ENCODE results near the gene COMMD4. TPM values are rescaled to one million over a fixed set of nuclear protein-coding genes. Genes with fewer than 3 reads are reported as not detected.

The COMMD4 gene
- total and polyA plus RNA-seq, 10 of the 15 experiments (the other 5 are each of a cell fraction or from before 2014, with no cell fraction given): 14.5 to 118 (median 75.3) TPM

DNA sequence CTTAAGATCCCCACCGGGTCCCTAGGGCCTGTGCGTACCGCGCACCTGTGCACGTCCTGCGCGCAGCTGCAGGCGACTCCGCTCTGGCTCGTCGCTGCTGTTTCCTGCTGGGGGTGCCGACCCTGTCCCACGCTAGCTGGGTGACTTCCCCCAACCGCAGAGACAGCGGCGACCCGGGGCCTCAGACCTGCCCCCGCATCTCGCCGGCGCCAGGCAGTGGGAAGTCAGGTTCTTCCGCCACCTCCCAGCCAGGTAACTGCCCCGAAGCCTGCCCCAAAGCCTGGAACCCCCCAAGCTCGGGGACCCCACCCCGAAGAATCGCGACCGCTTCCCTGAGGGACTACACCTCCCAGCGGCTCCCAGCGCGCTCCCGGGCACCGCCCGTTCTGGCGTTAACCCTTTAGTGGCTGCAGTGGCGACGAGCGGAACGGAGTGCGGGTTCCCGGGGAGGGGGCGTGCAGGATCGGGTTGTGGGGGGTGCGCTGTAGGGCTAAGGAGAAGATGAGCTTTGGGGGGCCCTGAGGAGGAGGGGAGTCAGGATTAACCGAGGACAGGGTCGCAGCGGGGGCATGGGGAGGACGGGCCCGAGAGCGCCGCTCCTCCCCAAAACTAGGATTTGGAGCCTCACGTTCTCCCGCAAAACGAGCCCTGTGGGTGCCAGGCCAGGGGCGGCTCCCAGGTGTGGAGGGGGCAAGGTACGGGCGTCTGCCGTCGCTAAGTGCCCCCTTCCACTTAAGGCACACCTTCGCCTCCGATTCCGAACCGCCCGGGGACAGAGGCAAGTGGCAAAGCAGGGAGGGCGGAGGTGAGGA lies 11.6 kb downstream of the COMMD4 start (continued):
- TF ChIP-seq, protein P1, sequence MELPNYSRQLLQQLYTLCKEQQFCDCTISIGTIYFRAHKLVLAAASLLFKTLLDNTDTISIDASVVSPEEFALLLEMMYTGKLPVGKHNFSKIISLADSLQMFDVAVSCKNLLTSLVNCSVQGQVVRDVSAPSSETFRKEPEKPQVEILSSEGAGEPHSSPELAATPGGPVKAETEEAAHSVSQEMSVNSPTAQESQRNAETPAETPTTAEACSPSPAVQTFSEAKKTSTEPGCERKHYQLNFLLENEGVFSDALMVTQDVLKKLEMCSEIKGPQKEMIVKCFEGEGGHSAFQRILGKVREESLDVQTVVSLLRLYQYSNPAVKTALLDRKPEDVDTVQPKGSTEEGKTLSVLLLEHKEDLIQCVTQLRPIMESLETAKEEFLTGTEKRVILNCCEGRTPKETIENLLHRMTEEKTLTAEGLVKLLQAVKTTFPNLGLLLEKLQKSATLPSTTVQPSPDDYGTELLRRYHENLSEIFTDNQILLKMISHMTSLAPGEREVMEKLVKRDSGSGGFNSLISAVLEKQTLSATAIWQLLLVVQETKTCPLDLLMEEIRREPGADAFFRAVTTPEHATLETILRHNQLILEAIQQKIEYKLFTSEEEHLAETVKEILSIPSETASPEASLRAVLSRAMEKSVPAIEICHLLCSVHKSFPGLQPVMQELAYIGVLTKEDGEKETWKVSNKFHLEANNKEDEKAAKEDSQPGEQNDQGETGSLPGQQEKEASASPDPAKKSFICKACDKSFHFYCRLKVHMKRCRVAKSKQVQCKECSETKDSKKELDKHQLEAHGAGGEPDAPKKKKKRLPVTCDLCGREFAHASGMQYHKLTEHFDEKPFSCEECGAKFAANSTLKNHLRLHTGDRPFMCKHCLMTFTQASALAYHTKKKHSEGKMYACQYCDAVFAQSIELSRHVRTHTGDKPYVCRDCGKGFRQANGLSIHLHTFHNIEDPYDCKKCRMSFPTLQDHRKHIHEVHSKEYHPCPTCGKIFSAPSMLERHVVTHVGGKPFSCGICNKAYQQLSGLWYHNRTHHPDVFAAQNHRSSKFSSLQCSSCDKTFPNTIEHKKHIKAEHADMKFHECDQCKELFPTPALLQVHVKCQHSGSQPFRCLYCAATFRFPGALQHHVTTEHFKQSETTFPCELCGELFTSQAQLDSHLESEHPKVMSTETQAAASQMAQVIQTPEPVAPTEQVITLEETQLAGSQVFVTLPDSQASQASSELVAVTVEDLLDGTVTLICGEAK (IDR thresholded peaks at IDR 0.05; ENCODE audit: borderline replicate concordance): no peak
- TF ChIP-seq ZNF622 (IDR thresholded peaks at IDR 0.05) (no peak), PML (IDR thresholded peaks at IDR 0.05; ENCODE audit: low read length) (no peak)
- TF ChIP-seq, protein P2, sequence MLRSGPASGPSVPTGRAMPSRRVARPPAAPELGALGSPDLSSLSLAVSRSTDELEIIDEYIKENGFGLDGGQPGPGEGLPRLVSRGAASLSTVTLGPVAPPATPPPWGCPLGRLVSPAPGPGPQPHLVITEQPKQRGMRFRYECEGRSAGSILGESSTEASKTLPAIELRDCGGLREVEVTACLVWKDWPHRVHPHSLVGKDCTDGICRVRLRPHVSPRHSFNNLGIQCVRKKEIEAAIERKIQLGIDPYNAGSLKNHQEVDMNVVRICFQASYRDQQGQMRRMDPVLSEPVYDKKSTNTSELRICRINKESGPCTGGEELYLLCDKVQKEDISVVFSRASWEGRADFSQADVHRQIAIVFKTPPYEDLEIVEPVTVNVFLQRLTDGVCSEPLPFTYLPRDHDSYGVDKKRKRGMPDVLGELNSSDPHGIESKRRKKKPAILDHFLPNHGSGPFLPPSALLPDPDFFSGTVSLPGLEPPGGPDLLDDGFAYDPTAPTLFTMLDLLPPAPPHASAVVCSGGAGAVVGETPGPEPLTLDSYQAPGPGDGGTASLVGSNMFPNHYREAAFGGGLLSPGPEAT (IDR thresholded peaks at IDR 0.05; ENCODE audit: low read depth): no peak

DNA sequence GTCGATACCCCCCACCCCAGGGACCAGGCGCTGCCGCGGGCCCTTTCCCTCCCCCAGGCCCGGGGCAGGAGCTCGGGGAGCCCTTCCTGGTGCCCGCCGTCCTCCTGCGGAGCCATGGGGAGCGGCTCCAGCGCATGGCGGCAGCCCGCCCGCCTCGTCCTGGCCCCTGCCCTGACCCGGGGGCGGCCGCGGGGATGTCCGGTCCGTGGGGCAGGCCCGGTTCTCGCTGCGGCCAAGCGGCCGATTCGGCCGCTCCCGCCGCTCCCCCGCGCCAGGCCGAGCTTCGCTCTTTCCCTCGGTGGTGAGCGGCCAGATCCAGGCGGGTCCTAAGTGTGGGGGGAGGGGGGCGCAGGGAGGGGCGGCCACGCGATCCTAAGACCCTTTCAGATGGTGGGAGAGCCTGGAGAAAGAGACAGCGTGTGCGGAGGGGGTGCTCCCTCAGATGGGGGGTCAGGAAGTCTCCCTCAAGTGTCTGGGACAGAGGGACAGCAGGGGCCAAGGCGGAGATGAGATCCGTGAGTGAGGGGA lies 12.2 kb downstream of the COMMD4 start:
- Histone ChIP-seq H3K9me3 (replicated peaks; ENCODE audit: control insufficient read depth, insufficient read depth, low read length) (peaks cover 15% of the 10 kb centered on the region; the same call in 2 of the 3 replicates), H3K4me3 (peak overlapping the region; percentile 66; the same call in 1 of the 2 replicates), H3K27ac (ENCODE audit: control insufficient read depth, insufficient read depth) (no peak overlapping the region), H3K27me3 (replicated peaks in 1 of 2; ENCODE audit: control insufficient read depth in 2 of 2, insufficient read depth in 2 of 2, low read length in 1 of 2) (peaks cover 4 to 11% of the 10 kb centered on the region in 2 experiments), H3K9ac (ENCODE audit: control insufficient read depth, insufficient read depth, low read length) (no peak overlapping the region), H3K4me1 (ENCODE audit: control insufficient read depth, insufficient read depth, low read length) (peaks cover 23% of the 10 kb centered on the region), H3K79me2 (ENCODE audit: control insufficient read depth, insufficient read depth, low read length) (no peaks in the 10 kb centered on the region), H3K4me2 (ENCODE audit: control insufficient read depth, insufficient read depth) (peak overlapping the region; percentile 95), H3K36me3 (ENCODE audit: control insufficient read depth in 2 of 2, insufficient read depth in 2 of 2, low read length in 1 of 2) (no peaks in the 10 kb centered on the region), H2AFZ (ENCODE audit: control insufficient read depth, low read depth, low read length) (no peak overlapping the region), H4K20me1 (ENCODE audit: control insufficient read depth, insufficient read depth) (no peaks in the 10 kb centered on the region)
- BruUV-seq (replicated peaks): no TSS peak
- in situ Hi-C loops (cut with MboI): no loop called here
- ChIA-PET RAD21 (ENCODE audit: unreplicated experiment) (no interaction called here), POLR2A (no interaction called here), SMC1A (ENCODE audit: uncharacterized antibody, unreplicated experiment) (no interaction called here), CTCF (no interaction called here)
- no peak for ATAC-seq
- intact Hi-C loops (cut with micrococcal nuclease; ENCODE audit: unreplicated experiment): no loop called here
- no peak for TF ChIP-seq KDM1A (IDR thresholded peaks at IDR 0.05; ENCODE audit: borderline replicate concordance)
- TF ChIP-seq GATAD2B (conservative IDR thresholded peaks at IDR 0.05; ENCODE audit: low read depth): no peak
- TF ChIP-seq NFIC (IDR thresholded peaks at IDR 0.05; ENCODE audit: low read depth, low read length): no peak
- TF ChIP-seq ESRRA (IDR thresholded peaks at IDR 0.05; ENCODE audit: low read length): no peak
- TF ChIP-seq TCF3 (IDR thresholded peaks at IDR 0.05; ENCODE audit: borderline replicate concordance, insufficient read depth, low read depth, low read length): no peak
- peak; percentile 17 for TF ChIP-seq SUZ12 (IDR thresholded peaks at IDR 0.05; ENCODE audit: unreplicated experiment)
- TF ChIP-seq BACH1 (IDR thresholded peaks at IDR 0.05; ENCODE audit: borderline replicate concordance): 0 out of 2 replicates have a peak, but pooled peaks have one; percentile 26
- TF ChIP-seq, protein P3, sequence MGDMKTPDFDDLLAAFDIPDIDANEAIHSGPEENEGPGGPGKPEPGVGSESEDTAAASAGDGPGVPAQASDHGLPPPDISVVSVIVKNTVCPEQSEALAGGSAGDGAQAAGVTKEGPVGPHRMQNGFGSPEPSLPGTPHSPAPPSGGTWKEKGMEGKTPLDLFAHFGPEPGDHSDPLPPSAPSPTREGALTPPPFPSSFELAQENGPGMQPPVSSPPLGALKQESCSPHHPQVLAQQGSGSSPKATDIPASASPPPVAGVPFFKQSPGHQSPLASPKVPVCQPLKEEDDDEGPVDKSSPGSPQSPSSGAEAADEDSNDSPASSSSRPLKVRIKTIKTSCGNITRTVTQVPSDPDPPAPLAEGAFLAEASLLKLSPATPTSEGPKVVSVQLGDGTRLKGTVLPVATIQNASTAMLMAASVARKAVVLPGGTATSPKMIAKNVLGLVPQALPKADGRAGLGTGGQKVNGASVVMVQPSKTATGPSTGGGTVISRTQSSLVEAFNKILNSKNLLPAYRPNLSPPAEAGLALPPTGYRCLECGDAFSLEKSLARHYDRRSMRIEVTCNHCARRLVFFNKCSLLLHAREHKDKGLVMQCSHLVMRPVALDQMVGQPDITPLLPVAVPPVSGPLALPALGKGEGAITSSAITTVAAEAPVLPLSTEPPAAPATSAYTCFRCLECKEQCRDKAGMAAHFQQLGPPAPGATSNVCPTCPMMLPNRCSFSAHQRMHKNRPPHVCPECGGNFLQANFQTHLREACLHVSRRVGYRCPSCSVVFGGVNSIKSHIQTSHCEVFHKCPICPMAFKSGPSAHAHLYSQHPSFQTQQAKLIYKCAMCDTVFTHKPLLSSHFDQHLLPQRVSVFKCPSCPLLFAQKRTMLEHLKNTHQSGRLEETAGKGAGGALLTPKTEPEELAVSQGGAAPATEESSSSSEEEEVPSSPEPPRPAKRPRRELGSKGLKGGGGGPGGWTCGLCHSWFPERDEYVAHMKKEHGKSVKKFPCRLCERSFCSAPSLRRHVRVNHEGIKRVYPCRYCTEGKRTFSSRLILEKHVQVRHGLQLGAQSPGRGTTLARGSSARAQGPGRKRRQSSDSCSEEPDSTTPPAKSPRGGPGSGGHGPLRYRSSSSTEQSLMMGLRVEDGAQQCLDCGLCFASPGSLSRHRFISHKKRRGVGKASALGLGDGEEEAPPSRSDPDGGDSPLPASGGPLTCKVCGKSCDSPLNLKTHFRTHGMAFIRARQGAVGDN (IDR thresholded peaks at IDR 0.05): no peak
- no peak for DNase-seq (ENCODE audit: low read depth, low spot score)
- 10% methylated on average over 25 of the region's 45 CpGs for WGBS (ENCODE audit: insufficient coverage, insufficient replicate concordance, low lambda C conversion rate, missing lambda C conversion rate)
- FAIRE-seq: no peak

Data from GM12878 (cell line).